Common myeloid progenitor, CD34-positive (primary cell): ENCODE data around the gene STYXL2.
A peak's percentile ranks its signal among the peaks of the same experiment; 100 is the strongest.

ENCODE experiments used
- CTCF ChIA-PET: fragments of 350-600 bp; sonication (Branson Sonifier 250); formaldehyde crosslinking; loops from one replicate; lab custom pipeline; 2021; ENCODE audit warnings: antibody characterized with exemption; lab: Charles Lee
- POLR2A ChIA-PET: fragments of 350-600 bp; sonication (Branson Sonifier 250); formaldehyde crosslinking; loops from one replicate; lab custom pipeline; 2021; ENCODE audit warnings: antibody characterized with exemption; lab: Charles Lee
- DNase-seq, 3 donors: peaks; one replicate each; pipeline versions ENCODE4 v3.0.0 to v3.0.0-alpha.2; 2013
- H3K27ac ChIP-seq, 2 experiments: 1 replicate in 1 of 2; 2 replicates in 1 of 2; pipeline ENCODE4 v1.7.0; 2013; ENCODE audit warnings: inconsistent platforms in 2 of 2, low read length in 2 of 2, mild to moderate bottlenecking in 2 of 2, low read depth in 1 of 2, moderate library complexity in 1 of 2; ENCODE audit not compliant: severe bottlenecking in 2 of 2, insufficient read depth in 1 of 2, poor library complexity in 1 of 2
- H3K27me3 ChIP-seq, 5 experiments: replicated peaks in 2 of 5; 1 replicate in 3 of 5; 2 replicates in 2 of 5; pipeline versions ENCODE4 v1.6.1 to v1.7.0; 2013; ENCODE audit warnings: low read length in 4 of 5, mild to moderate bottlenecking in 2 of 5, moderate library complexity in 2 of 5, inconsistent platforms in 1 of 5; ENCODE audit not compliant: insufficient read depth in 5 of 5, control insufficient read depth in 4 of 5
- H3K36me3 ChIP-seq, 4 experiments: 1 replicate in 2 of 4; 2 replicates in 2 of 4; pipeline versions ENCODE4 v1.6.1 to v1.7.0; 2013; ENCODE audit warnings: low read length in 3 of 4, control low read depth in 1 of 4, mild to moderate bottlenecking in 1 of 4; ENCODE audit not compliant: control insufficient read depth in 4 of 4, insufficient read depth in 4 of 4
- H3K4me1 ChIP-seq, 4 experiments: 1 replicate in 3 of 4; 2 replicates in 1 of 4; pipeline versions ENCODE4 v1.6.1 to v1.7.1; 2013; ENCODE audit warnings: low read length in 3 of 4, mild to moderate bottlenecking in 3 of 4, control low read depth in 1 of 4, inconsistent platforms in 1 of 4, moderate library complexity in 1 of 4; ENCODE audit not compliant: control insufficient read depth in 4 of 4, insufficient read depth in 4 of 4; ENCODE audit errors: control extremely low read depth in 1 of 4
- H3K4me3 ChIP-seq, 7 experiments: 1 replicate in 4 of 7; 2 replicates in 3 of 7; pipeline versions ENCODE4 v1.5.1 to v1.7.0; 2013; ENCODE audit warnings: mild to moderate bottlenecking in 7 of 7, low read length in 6 of 7, moderate library complexity in 6 of 7, inconsistent platforms in 2 of 7, low read depth in 2 of 7, control low read depth in 1 of 7; ENCODE audit not compliant: insufficient read depth in 4 of 7, control insufficient read depth in 1 of 7; ENCODE audit errors: extremely low read depth in 1 of 7
- H3K9me3 ChIP-seq, 5 experiments: 1 replicate in 4 of 5; 2 replicates in 1 of 5; pipeline versions ENCODE4 v1.6.1 to v1.7.1; 2013; ENCODE audit warnings: low read length in 4 of 5, mild to moderate bottlenecking in 2 of 5, inconsistent platforms in 1 of 5, low read depth in 1 of 5, moderate library complexity in 1 of 5; ENCODE audit not compliant: control insufficient read depth in 4 of 5, insufficient read depth in 2 of 5; ENCODE audit errors: control extremely low read depth in 1 of 5
- WGBS: methylation state at CpG from one replicate; pipeline ENCODE4 v1.1.5; 2013; ENCODE audit not compliant: insufficient coverage; 5-methylcytosine and 5-hydroxymethylcytosine counted together

Gene STYXL2

GRCh38 chr1:167057241-167057688 lies 36.6 kb upstream of the STYXL2 start:
- H3K9me3 ChIP-seq: no peaks in the 10 kb centered on the region
- peaks cover 0 to 20% (median 14%) of the 10 kb centered on the region in 4 experiments for H3K4me1 ChIP-seq
- POLR2A ChIA-PET: no interaction called here
- no peak overlapping the region for H3K27ac ChIP-seq
- CTCF ChIA-PET: interaction anchor here (0.6 to 18.3 kb wide), 20 partner anchors 12 to 1128 kb away, joined by 3 to 666 read pairs (median 4); partner anchors contain the start of genes ILDR2 and TADA1
- peaks cover 0 to 13% (median 0%) of the 10 kb centered on the region in 4 experiments for H3K36me3 ChIP-seq
- H3K27me3 ChIP-seq: no peaks in the 10 kb centered on the region
- DNase-seq: peak; percentile 76 to 86 (median 84)
- no peak overlapping the region for H3K4me3 ChIP-seq
- 24% methylated on average over 5 of the region's 6 CpGs for WGBS

- Histone ChIP-seq H3K4me3 (peak overlapping the region in 3 of 7 experiments; percentile 11 to 72 (median 38)), H3K4me1 (peaks cover 0 to 20% (median 14%) of the 10 kb centered on the region in 4 experiments)
These were observed 34.6 kb upstream of the STYXL2 start for GRCh38 chr1:167059045-167059808.

GRCh38 chr1:167059809-167060107 lies 34.1 kb upstream of the STYXL2 start:
- ChIA-PET POLR2A (interaction anchor here (0.7 kb wide), 1 partner anchor 88 kb away, joined by 3 read pairs; no protein-coding TSS in a partner anchor), CTCF (interaction anchor here (0.6 to 18.3 kb wide), 38 partner anchors 9 to 1175 kb away, joined by 3 to 666 read pairs (median 4); partner anchors contain the start of genes ILDR2, POU2F1 and TADA1)

More at GRCh38 chr1:167059045-167059808, 34.6 kb upstream of the STYXL2 start:
- POLR2A ChIA-PET: interaction anchor here (0.7 kb wide), 1 partner anchor 88 kb away, joined by 3 read pairs; no protein-coding TSS in a partner anchor
- 33% methylated on average over 9 of the region's 17 CpGs for WGBS
- no peaks in the 10 kb centered on the region for H3K27me3 ChIP-seq
- H3K36me3 ChIP-seq: peaks cover 0 to 7% (median 0%) of the 10 kb centered on the region in 4 experiments
- H3K27ac ChIP-seq: no peak overlapping the region
- DNase-seq: peak; percentile 57 to 71 (median 68)
- H3K9me3 ChIP-seq: no peaks in the 10 kb centered on the region
- CTCF ChIA-PET: interaction anchor here (0.6 to 18.3 kb wide), 47 partner anchors 8 to 1174 kb away, joined by 3 to 666 read pairs (median 4); partner anchors contain the start of genes ILDR2, POU2F1 and TADA1

GRCh38 chr1:167060141-167061072 lies 33.5 kb upstream of the STYXL2 start:
- POLR2A ChIA-PET: interaction anchor here (0.7 kb wide), 1 partner anchor 89 kb away, joined by 3 read pairs; no protein-coding TSS in a partner anchor
- no peak overlapping the region for H3K4me3 ChIP-seq
- no peaks in the 10 kb centered on the region for H3K27me3 ChIP-seq
- WGBS: 95% methylated on average over 7 of the region's 10 CpGs
- DNase-seq: peak in 2 of 3 donors; percentile 22 to 29
- H3K9me3 ChIP-seq: no peaks in the 10 kb centered on the region
- no peak overlapping the region for H3K27ac ChIP-seq
- CTCF ChIA-PET: interaction anchor here (0.8 to 18.3 kb wide), 32 partner anchors 8 to 474 kb away, joined by 3 to 666 read pairs (median 4); partner anchors contain the start of genes POU2F1 and TADA1
- H3K36me3 ChIP-seq: peaks cover 0 to 3% (median 0%) of the 10 kb centered on the region in 4 experiments
- H3K4me1 ChIP-seq: peaks cover 0 to 11% (median 9%) of the 10 kb centered on the region in 4 experiments

More at GRCh38 chr1:167059809-167060107, 34.1 kb upstream of the STYXL2 start:
- Histone ChIP-seq H3K9me3 (no peaks in the 10 kb centered on the region), H3K4me3 (no peak overlapping the region), H3K27ac (no peak overlapping the region), H3K36me3 (peaks cover 0 to 5% (median 0%) of the 10 kb centered on the region in 4 experiments), H3K4me1 (peaks cover 0 to 17% (median 11%) of the 10 kb centered on the region in 4 experiments), H3K27me3 (no peaks in the 10 kb centered on the region)
- WGBS: 89% methylated on average over 1 of the region's 1 CpG
- DNase-seq: no peak

GRCh38 chr1:167061073-167061464 lies 32.8 kb upstream of the STYXL2 start:
- ChIA-PET POLR2A (no interaction called here), CTCF (interaction anchor here (1.0 to 18.3 kb wide), 12 partner anchors 8 to 370 kb away, joined by 3 to 666 read pairs (median 4); partner anchors contain the start of genes POU2F1 and TADA1)
- Histone ChIP-seq H3K27ac (no peak overlapping the region), H3K36me3 (no peaks in the 10 kb centered on the region), H3K27me3 (no peaks in the 10 kb centered on the region), H3K4me1 (peaks cover 0 to 11% (median 9%) of the 10 kb centered on the region in 4 experiments), H3K9me3 (no peaks in the 10 kb centered on the region), H3K4me3 (no peak overlapping the region)
- no peak for DNase-seq
- WGBS: 100% methylated on average over 3 of the region's 3 CpGs

GRCh38 chr1:167064621-167065020 lies 29.3 kb upstream of the STYXL2 start:
- H3K4me3 ChIP-seq: no peak overlapping the region
- no peaks in the 10 kb centered on the region for H3K27me3 ChIP-seq
- peaks cover 0 to 5% (median 1%) of the 10 kb centered on the region in 4 experiments for H3K4me1 ChIP-seq
- H3K27ac ChIP-seq: no peak overlapping the region
- peak in 1 of 3 donors; percentile 14 for DNase-seq
- peaks cover 0 to 8% (median 0%) of the 10 kb centered on the region in 4 experiments for H3K36me3 ChIP-seq
- 96% methylated on average over 5 of the region's 9 CpGs for WGBS
- ChIA-PET POLR2A (no interaction called here), CTCF (interaction anchor here (0.8 to 18.3 kb wide), 7 partner anchors 9 to 469 kb away, joined by 3 to 666 read pairs (median 7); partner anchors contain the start of gene TADA1)
- H3K9me3 ChIP-seq: no peaks in the 10 kb centered on the region
